HEK293 (cell line): ENCODE measurements around the gene ZCCHC2.

Experiments used
- CTCF ChIA-PET: fragments of 350-600 bp; formaldehyde crosslinking; extraction: SDS; loops from one replicate; lab custom pipeline; 2021; ENCODE audit warnings: antibody characterized with exemption; lab: Yijun Ruan, JAX
- POLR2A ChIA-PET: fragments of 300-600 bp; formaldehyde crosslinking; extraction: SDS; loops from one replicate; lab custom pipeline; 2020; ENCODE audit warnings: antibody characterized with exemption, inconsistent platforms; lab: Yijun Ruan, JAX
- H3K27ac ChIP-seq: fragments of 200-500 bp; sonication (Bioruptor generic); 2 replicates; pipeline ENCODE4 v1.5.1; 2014; ENCODE audit warnings: low read depth, low read length, control low read depth, inconsistent platforms; ENCODE audit errors: extremely low read depth
- H3K36me3 ChIP-seq, 2 experiments: fragments of 200-500 bp in 1 of 2; sonication (Bioruptor generic) in 1 of 2; 1 replicate in 1 of 2; 2 replicates in 1 of 2; pipeline ENCODE4 v1.5.1; 2014 to 2017; ENCODE audit warnings: inconsistent platforms in 2 of 2, low read length in 2 of 2; ENCODE audit not compliant: control insufficient read depth in 2 of 2, insufficient read depth in 1 of 2
- H3K4me1 ChIP-seq: fragments of 200-500 bp; sonication (Bioruptor generic); 2 replicates; pipeline ENCODE4 v1.5.1; 2014; ENCODE audit warnings: mild to moderate bottlenecking, low read length, inconsistent platforms; ENCODE audit not compliant: control insufficient read depth, insufficient read depth
- H3K4me3 ChIP-seq: 2 replicates; pipeline ENCODE4 v1.5.1; 2011; ENCODE audit warnings: low read depth, mild to moderate bottlenecking, control low read depth, low read length, moderate library complexity
- H3K9me3 ChIP-seq: fragments of 200-500 bp; sonication (Bioruptor generic); 2 replicates; pipeline ENCODE4 v1.5.1; 2014; ENCODE audit warnings: low read depth, low read length, inconsistent platforms; ENCODE audit not compliant: control insufficient read depth, insufficient read depth
- ELK4 ChIP-seq: IDR thresholded peaks from 2 replicates; pipeline ENCODE4 v1.6.1; 2011; ENCODE audit warnings: mild to moderate bottlenecking, low read depth, low read length, borderline replicate concordance
- GLI4 ChIP-seq: fragments of 450-650 bp; formaldehyde crosslinking; IDR thresholded peaks from 2 replicates; pipeline ENCODE4 v1.5.1; 2016; ENCODE audit warnings: missing biosample characterization, missing genetic modification characterization
- HIC1 ChIP-seq: fragments of 450-650 bp; formaldehyde crosslinking; IDR thresholded peaks from 2 replicates; pipeline ENCODE4 v1.5.1; 2016; ENCODE audit warnings: missing biosample characterization, missing genetic modification characterization
- KLF16 ChIP-seq: fragments of 450-650 bp; formaldehyde crosslinking; IDR thresholded peaks from 2 replicates; pipeline ENCODE4 v1.5.1; 2017; ENCODE audit warnings: missing biosample characterization, missing genetic modification characterization
- KLF7 ChIP-seq: fragments of 450-650 bp; formaldehyde crosslinking; IDR thresholded peaks from 2 replicates; pipeline ENCODE4 v1.5.1; 2016; ENCODE audit warnings: missing biosample characterization, missing genetic modification characterization, borderline replicate concordance
- KLF8 ChIP-seq: fragments of 450-650 bp; formaldehyde crosslinking; IDR thresholded peaks from 2 replicates; pipeline ENCODE4 v1.5.1; 2016; ENCODE audit warnings: missing biosample characterization, missing genetic modification characterization
- MEIS1 ChIP-seq: sonication (generic); formaldehyde crosslinking; IDR thresholded peaks from 2 replicates; pipeline ENCODE4 v1.8.1; 2022; ENCODE audit warnings: missing genetic modification reagents, mild to moderate bottlenecking, borderline replicate concordance
- PRDM1 ChIP-seq: fragments of 450-650 bp; formaldehyde crosslinking; IDR thresholded peaks from 2 replicates; pipeline ENCODE4; 2016; ENCODE audit warnings: missing biosample characterization, missing genetic modification characterization
- SCRT2 ChIP-seq: fragments of 450-650 bp; formaldehyde crosslinking; IDR thresholded peaks from 2 replicates; pipeline ENCODE4 v1.5.1; 2016; ENCODE audit warnings: missing biosample characterization, missing genetic modification characterization
- ZBTB17 ChIP-seq: fragments of 450-650 bp; formaldehyde crosslinking; IDR thresholded peaks from 2 replicates; pipeline ENCODE4 v1.5.1; 2016; ENCODE audit warnings: missing biosample characterization, missing genetic modification characterization
- ZBTB7A ChIP-seq: fragments of 450-650 bp; formaldehyde crosslinking; IDR thresholded peaks from 2 replicates; pipeline ENCODE4 v1.5.1; 2016; ENCODE audit warnings: low read depth, missing biosample characterization, missing genetic modification characterization
- ZNF133 ChIP-seq: fragments of 450-650 bp; formaldehyde crosslinking; IDR thresholded peaks from 2 replicates; pipeline ENCODE4 v1.5.1; 2016; ENCODE audit warnings: missing biosample characterization, missing genetic modification characterization
- ZNF138 ChIP-seq: fragments of 450-650 bp; formaldehyde crosslinking; IDR thresholded peaks from 2 replicates; pipeline ENCODE4 v1.5.1; 2016; ENCODE audit warnings: missing biosample characterization, missing genetic modification characterization, borderline replicate concordance
- ZNF175 ChIP-seq: fragments of 450-650 bp; formaldehyde crosslinking; IDR thresholded peaks from 2 replicates; pipeline ENCODE4 v1.5.1; 2016; ENCODE audit warnings: missing biosample characterization, missing genetic modification characterization
- ZNF23 ChIP-seq: fragments of 450-650 bp; formaldehyde crosslinking; IDR thresholded peaks from 2 replicates; pipeline ENCODE4 v1.5.1; 2016; ENCODE audit warnings: missing biosample characterization, missing genetic modification characterization, borderline replicate concordance
- ZNF394 ChIP-seq: fragments of 450-650 bp; formaldehyde crosslinking; IDR thresholded peaks from 2 replicates; pipeline ENCODE4 v1.5.1; 2016; ENCODE audit warnings: missing biosample characterization, missing genetic modification characterization, mild to moderate bottlenecking, moderate library complexity, borderline replicate concordance
- ZNF404 ChIP-seq: fragments of 450-650 bp; formaldehyde crosslinking; IDR thresholded peaks from 2 replicates; pipeline ENCODE4 v1.5.1; 2017; ENCODE audit warnings: missing biosample characterization, missing genetic modification characterization
- ZNF423 ChIP-seq: fragments of 450-650 bp; formaldehyde crosslinking; IDR thresholded peaks from 2 replicates; pipeline ENCODE4 v1.5.1; 2016; ENCODE audit warnings: missing biosample characterization, missing genetic modification characterization
- ZNF449 ChIP-seq: fragments of 450-650 bp; formaldehyde crosslinking; IDR thresholded peaks from 2 replicates; pipeline ENCODE4 v1.5.1; 2017; ENCODE audit warnings: missing biosample characterization, mild to moderate bottlenecking, missing genetic modification characterization, moderate library complexity
- ZNF654 ChIP-seq: fragments of 450-650 bp; formaldehyde crosslinking; IDR thresholded peaks from 2 replicates; pipeline ENCODE4 v1.5.1; 2016; ENCODE audit warnings: low read depth, missing biosample characterization, missing genetic modification characterization
- ZNF664 ChIP-seq: fragments of 450-650 bp; formaldehyde crosslinking; IDR thresholded peaks from 2 replicates; pipeline ENCODE4 v1.5.1; 2016; ENCODE audit warnings: missing biosample characterization, missing genetic modification characterization
- ZNF692 ChIP-seq: fragments of 450-650 bp; formaldehyde crosslinking; IDR thresholded peaks from 2 replicates; pipeline ENCODE4 v1.5.1; 2016; ENCODE audit warnings: missing biosample characterization, missing genetic modification characterization
- ZNF747 ChIP-seq: fragments of 450-650 bp; formaldehyde crosslinking; IDR thresholded peaks from 2 replicates; pipeline ENCODE4 v1.5.1; 2016; ENCODE audit warnings: missing biosample characterization, missing genetic modification characterization
- ZNF843 ChIP-seq: fragments of 450-650 bp; formaldehyde crosslinking; IDR thresholded peaks from 2 replicates; pipeline ENCODE4 v1.5.1; 2016; ENCODE audit warnings: missing biosample characterization, missing genetic modification characterization
- ZSCAN16 ChIP-seq: fragments of 450-650 bp; formaldehyde crosslinking; IDR thresholded peaks from 2 replicates; pipeline ENCODE4 v1.5.1; 2016; ENCODE audit warnings: missing biosample characterization, missing genetic modification characterization
- ZSCAN23 ChIP-seq: fragments of 450-650 bp; formaldehyde crosslinking; IDR thresholded peaks from 2 replicates; pipeline ENCODE4 v1.5.1; 2016; ENCODE audit warnings: missing biosample characterization, missing genetic modification characterization
- ZSCAN30 ChIP-seq: fragments of 450-650 bp; IDR thresholded peaks from 2 replicates; pipeline ENCODE4 v1.5.1; 2018; ENCODE audit warnings: missing biosample characterization, mild to moderate bottlenecking, missing genetic modification characterization, moderate library complexity
- ZSCAN4 ChIP-seq: fragments of 450-650 bp; formaldehyde crosslinking; IDR thresholded peaks from 2 replicates; pipeline ENCODE4 v1.5.1; 2017; ENCODE audit warnings: missing biosample characterization, missing genetic modification characterization
- ZXDB ChIP-seq: fragments of 450-650 bp; formaldehyde crosslinking; IDR thresholded peaks from 2 replicates; pipeline ENCODE4 v1.5.1; 2016; ENCODE audit warnings: missing biosample characterization, missing genetic modification characterization

ZCCHC2 gene

GRCh38 chr18:62523631-62524439, 1.0 kb downstream of the ZCCHC2 start (continued):
- peak; percentile 73 for TF ChIP-seq ZSCAN30
- no peak for TF ChIP-seq ZNF23 (tag by site-specific recombination)
- TF ChIP-seq ZSCAN16 (tag by site-specific recombination) = no peak
- TF ChIP-seq ZNF449 (tag by site-specific recombination) = peak; percentile 76
- TF ChIP-seq ZBTB7A (tag by site-specific recombination) = 0 out of 2 replicates have a peak, but pooled peaks have one; percentile 19
- TF ChIP-seq HIC1 = no peak
- TF ChIP-seq ZSCAN23 (tag by site-specific recombination) = no peak
- TF ChIP-seq ZNF404 = no peak
- TF ChIP-seq SCRT2 (tag by site-specific recombination) = no peak
- TF ChIP-seq ZNF423 = no peak
- TF ChIP-seq ZBTB17 = peak; percentile 37; the same call in 1 of the 2 replicates
- TF ChIP-seq ZNF394 (tag by site-specific recombination) = no peak
- TF ChIP-seq ZNF692 (tag by site-specific recombination) = 0 out of 2 replicates have a peak, but pooled peaks have one; percentile 19

GRCh38 chr18:62524440-62525200, 1.8 kb downstream of the ZCCHC2 start:
- H3K4me3 ChIP-seq = peak overlapping the region; percentile 62
- POLR2A ChIA-PET = interaction anchor here (0.6 to 1.0 kb wide), 7 partner anchors 12 to 429 kb away, joined by 3 to 6 read pairs (median 4); no protein-coding TSS in a partner anchor
- CTCF ChIA-PET = interaction anchor here (0.6 to 1.2 kb wide), 4 partner anchors 38 to 761 kb away, joined by 3 to 6 read pairs (median 4); no protein-coding TSS in a partner anchor
- no peaks in the 10 kb centered on the region for H3K36me3 ChIP-seq
- peaks cover 17% of the 10 kb centered on the region for H3K4me1 ChIP-seq
- H3K27ac ChIP-seq = peak overlapping the region; percentile 97
- H3K9me3 ChIP-seq = no peaks in the 10 kb centered on the region
- no peak for TF ChIP-seq ELK4
- no peak for TF ChIP-seq KLF7 (tag by site-specific recombination)
- no peak for TF ChIP-seq ZNF664 (tag by site-specific recombination)
- no peak for TF ChIP-seq ZNF747
- no peak for TF ChIP-seq ZNF175 (tag by site-specific recombination)
- TF ChIP-seq ZNF654 (tag by site-specific recombination) = no peak
- peak; percentile 49 for TF ChIP-seq ZXDB (tag by site-specific recombination)
- no peak for TF ChIP-seq ZNF843 (tag by site-specific recombination)
- no peak for TF ChIP-seq ZNF138 (tag by site-specific recombination)
- TF ChIP-seq PRDM1 (tag by site-specific recombination) = no peak
- TF ChIP-seq KLF8 (tag by site-specific recombination) = peak; percentile 51
- TF ChIP-seq MEIS1 (CRISPR knock-in tag) = no peak
- no peak for TF ChIP-seq KLF16
- no peak for TF ChIP-seq GLI4
- TF ChIP-seq ZNF404 = no peak
- TF ChIP-seq ZNF133 (tag by site-specific recombination) = no peak
- no peak for TF ChIP-seq ZSCAN4
